Left ventricle myocardium inferior (tissue), 1 donor: ENCODE data around the gene RNF157. TPM values are rescaled to one million over a fixed set of nuclear protein-coding genes. Genes with fewer than 3 reads are reported as not detected.
"Not testable (repeated sequence)": the region's sequence is repeated elsewhere in the genome, so short reads cannot be mapped to it uniquely, and the experiment has no call there.

Experiments
- DNase-seq: peaks from one replicate; pipeline ENCODE4 v3.0.0-alpha.2; 2020
- H3K27ac ChIP-seq: fragments of 200-600 bp; replicated peaks from 2 replicates; pipeline ENCODE4 v1.8.0; 2021
- H3K27me3 ChIP-seq: fragments of 200-600 bp; 2 replicates; pipeline ENCODE4 v1.8.0; 2021; ENCODE audit warnings: low read depth
- H3K36me3 ChIP-seq: fragments of 200-600 bp; 2 replicates; pipeline ENCODE4 v1.8.0; 2021
- H3K4me1 ChIP-seq: fragments of 200-600 bp; 2 replicates; pipeline ENCODE4 v1.8.0; 2021
- H3K4me3 ChIP-seq: fragments of 200-600 bp; 2 replicates; pipeline ENCODE4 v1.8.0; 2021; ENCODE audit warnings: mild to moderate bottlenecking, moderate library complexity
- H3K9me3 ChIP-seq: fragments of 200-600 bp; replicated peaks from 2 replicates; pipeline ENCODE4 v1.8.0; 2021
- CTCF ChIP-seq: fragments of 200-600 bp; IDR thresholded peaks from 2 replicates; pipeline ENCODE4 v1.8.0; 2021; ENCODE audit warnings: antibody characterized with exemption, mild to moderate bottlenecking, borderline replicate concordance
- intact Hi-C: fragments of 100-400 bp; cut with micrococcal nuclease; formaldehyde crosslinking; loops from one replicate; pipeline ENCODE4 v1.11.0; 2022
- total RNA-seq: library from RNA; stranded (reverse); fragmentation: NEBNext Ultra II Directional; extraction: Animal tissue kit (Norgen Biotek cat#: 25700); gene quantifications from one replicate; pipeline ENCODE4 v1.2.1, GENCODE V29; 2021
- donor health status: DM: no; HTN: yes; CAD: no; lungs with severe emphysema.

Gene RNF157
- total RNA-seq, 1 donor from 2014 or later: 4.8 TPM

GRCh38 chr17:76189741-76190140 lies 50.6 kb downstream of the RNF157 start:
- Histone ChIP-seq H3K27ac (no peak overlapping the region), H3K9me3 (no peaks in the 10 kb centered on the region), H3K27me3 (no peaks in the 10 kb centered on the region), H3K4me3 (no peak overlapping the region), H3K4me1 (no peaks in the 10 kb centered on the region), H3K36me3 (no peaks in the 10 kb centered on the region)
- TF ChIP-seq CTCF: no peak
- intact Hi-C loops: loop anchor here (10.0 kb wide), 1 partner anchor 85 kb away; no protein-coding TSS in a partner anchor
- DNase-seq: no peak

DNA sequence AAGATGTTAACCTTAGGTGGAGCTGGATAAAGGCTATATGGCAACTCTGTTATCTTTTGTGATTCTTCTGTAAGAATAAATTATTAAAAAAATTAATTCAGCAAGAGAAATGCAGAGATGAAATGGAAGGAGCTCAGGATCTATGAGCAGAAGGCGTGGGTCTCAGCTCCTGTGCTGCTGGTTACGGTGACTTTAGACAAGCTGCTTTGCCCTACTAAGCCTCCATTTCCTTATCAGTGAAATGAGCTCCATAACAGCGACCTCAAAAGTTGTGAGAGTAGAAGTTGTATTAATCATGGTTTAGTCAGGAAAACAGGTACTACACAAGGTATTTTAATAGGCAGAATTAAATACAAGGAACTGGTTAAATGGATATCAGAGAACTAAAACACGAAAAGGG lies 51.0 kb downstream of the RNF157 start:
- Histone ChIP-seq H3K27me3 (no peaks in the 10 kb centered on the region), H3K9me3 (no peaks in the 10 kb centered on the region), H3K4me1 (no peaks in the 10 kb centered on the region), H3K4me3 (no peak overlapping the region), H3K36me3 (no peaks in the 10 kb centered on the region), H3K27ac (no peak overlapping the region)
- no peak for DNase-seq
- no peak for TF ChIP-seq CTCF
- intact Hi-C loops: loop anchor here (10.0 kb wide), 1 partner anchor 86 kb away; no protein-coding TSS in a partner anchor

DNA sequence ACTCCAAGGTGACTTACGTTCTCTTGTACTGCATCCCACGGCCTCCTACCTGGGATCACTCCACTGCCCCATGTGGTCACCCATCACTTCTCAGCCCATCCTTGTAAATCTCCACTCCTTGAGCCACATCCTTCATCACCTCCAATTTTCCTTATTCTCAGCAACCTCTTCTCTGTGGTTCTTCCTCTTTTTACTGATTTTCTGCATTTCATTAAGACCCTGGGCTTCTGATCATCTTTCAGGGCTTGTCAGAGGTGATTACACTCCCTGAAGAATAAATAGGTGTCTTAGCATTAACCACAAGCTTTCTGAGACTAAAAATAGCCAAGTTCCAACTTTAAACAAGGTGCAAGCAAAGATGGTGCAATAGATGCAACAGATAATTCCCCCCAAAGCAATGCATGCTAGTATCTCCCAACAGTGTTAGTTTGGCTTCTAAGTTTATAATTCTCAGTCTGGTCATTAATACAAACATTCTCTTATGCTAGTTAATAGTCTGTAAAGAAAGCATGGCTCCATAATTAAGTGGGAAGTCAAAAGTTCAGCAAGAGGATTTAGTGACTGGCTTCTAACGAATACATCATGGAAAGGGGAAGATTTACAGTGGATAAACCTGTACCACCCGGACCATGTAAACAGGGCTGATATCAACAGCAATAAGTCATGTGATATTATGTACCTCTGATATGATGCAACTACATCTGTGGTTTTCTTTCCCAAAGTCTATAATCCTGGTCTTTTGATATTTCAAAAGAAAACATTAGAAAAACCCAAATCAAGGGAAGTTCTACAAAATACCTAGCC lies 51.9 kb downstream of the RNF157 start:
- Histone ChIP-seq H3K27me3 (no peaks in the 10 kb centered on the region), H3K27ac (no peak overlapping the region), H3K36me3 (no peaks in the 10 kb centered on the region), H3K4me1 (no peaks in the 10 kb centered on the region), H3K9me3 (no peaks in the 10 kb centered on the region), H3K4me3 (no peak overlapping the region)
- no peak for TF ChIP-seq CTCF
- DNase-seq: no peak
- intact Hi-C loops: loop anchor here (10.0 kb wide), 1 partner anchor 86 kb away; no protein-coding TSS in a partner anchor

DNA sequence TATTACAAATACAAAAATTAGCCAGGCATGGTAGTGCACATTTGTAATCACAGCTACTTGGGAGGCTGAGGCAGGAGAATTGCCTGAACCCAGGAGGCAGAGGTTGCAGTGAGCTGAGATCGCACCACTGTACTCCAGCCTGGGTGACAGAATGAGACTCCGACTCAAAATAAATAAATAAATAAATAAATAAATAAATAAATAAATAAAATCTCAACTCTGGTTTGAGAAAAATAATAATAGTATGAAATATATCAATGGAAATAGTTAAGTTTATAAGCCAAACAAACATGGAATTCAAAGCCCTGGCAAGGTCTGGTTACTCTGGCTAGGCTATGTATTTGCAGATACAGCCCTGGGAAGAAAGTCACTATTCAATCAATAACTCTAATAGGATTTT lies 53.5 kb downstream of the RNF157 start:
- H3K36me3 ChIP-seq, H3K9me3 ChIP-seq, H3K4me1 ChIP-seq, H3K27me3 ChIP-seq, H3K4me3 ChIP-seq, H3K27ac ChIP-seq, DNase-seq: not testable (repeated sequence)
- intact Hi-C loops: loop anchor here (10.0 kb wide), 1 partner anchor 88 kb away; no protein-coding TSS in a partner anchor

DNA sequence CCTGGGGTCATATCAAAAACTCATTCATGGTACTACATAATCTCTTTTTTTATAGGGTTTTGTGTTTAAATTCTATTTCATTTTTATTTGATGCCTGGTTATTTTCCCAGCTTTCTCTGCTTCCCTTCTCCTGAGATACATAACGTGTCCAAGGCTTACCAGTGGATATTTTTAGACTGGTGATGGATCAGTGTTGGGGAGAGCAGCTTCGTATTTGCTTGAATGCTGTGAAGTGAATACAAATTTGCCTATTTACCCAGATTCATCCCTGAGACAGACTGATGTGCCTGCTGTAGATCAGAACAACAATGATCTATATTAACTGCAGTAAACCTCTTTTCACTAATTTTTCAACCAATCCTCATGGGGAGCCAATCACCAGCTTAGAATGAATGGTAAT lies 56.0 kb downstream of the RNF157 start:
- Histone ChIP-seq H3K36me3 (no peaks in the 10 kb centered on the region), H3K27ac (no peak overlapping the region)
- intact Hi-C loops: loop anchor here (10.0 kb wide), 1 partner anchor 91 kb away; no protein-coding TSS in a partner anchor

More for the DNA sequence above, 56.0 kb downstream of the RNF157 start:
- no peak for TF ChIP-seq CTCF
- DNase-seq: no peak
- H3K4me1 ChIP-seq: peaks cover 8% of the 10 kb centered on the region
- H3K4me3 ChIP-seq: no peak overlapping the region
- no peaks in the 10 kb centered on the region for H3K27me3 ChIP-seq
- H3K9me3 ChIP-seq: no peaks in the 10 kb centered on the region
